ENCODE data around the gene TCL1B. TPM values are rescaled to one million over a fixed set of nuclear protein-coding genes. Genes with fewer than 3 reads are reported as not detected.
"Not testable (repeated sequence)": the region's sequence is repeated elsewhere in the genome, so short reads cannot be mapped to it uniquely, and the experiment has no call there.

The TCL1B gene
- not detected for total RNA-seq

- no peak for DNase-seq (ENCODE audit: low spot score)
Observed at GRCh38 chr14:95685978-95686922, at the start of gene TCL1B. Gene TCL1B (plus strand): TSS chr14:95686426. CDS start chr14:95686468, 42 bp downstream.

GRCh38 chr14:95644981-95645380, 41.2 kb upstream of the TCL1B start:
- no peak for DNase-seq (ENCODE audit: low spot score)

- no peak for DNase-seq (ENCODE audit: low spot score)
Observed at GRCh38 chr14:95645389-95645996, 40.7 kb upstream of the TCL1B start.

GRCh38 chr14:95647926-95648325, 38.3 kb upstream of the TCL1B start:
- no peak for DNase-seq (ENCODE audit: low spot score)

- no peak for DNase-seq (ENCODE audit: low spot score)
Observed at GRCh38 chr14:95649230-95649629, 37.0 kb upstream of the TCL1B start.

GRCh38 chr14:95651028-95651427, 35.2 kb upstream of the TCL1B start:
- no peak for DNase-seq (ENCODE audit: low spot score)

GRCh38 chr14:95651821-95652583, 34.2 kb upstream of the TCL1B start:
- no peak for DNase-seq (ENCODE audit: low spot score)

- no peak for DNase-seq (ENCODE audit: low spot score)
Observed at GRCh38 chr14:95652690-95653089, 33.5 kb upstream of the TCL1B start.

- DNase-seq (ENCODE audit: low spot score): no peak
Observed at GRCh38 chr14:95655461-95655860, 30.8 kb upstream of the TCL1B start.

- DNase-seq (ENCODE audit: low spot score): no peak
Observed at GRCh38 chr14:95656634-95657033, 29.6 kb upstream of the TCL1B start.

GRCh38 chr14:95657454-95657853, 28.8 kb upstream of the TCL1B start:
- no peak for DNase-seq (ENCODE audit: low spot score)

GRCh38 chr14:95659293-95659989, 26.8 kb upstream of the TCL1B start:
- DNase-seq (ENCODE audit: low spot score): no peak

GRCh38 chr14:95659990-95660385, 26.2 kb upstream of the TCL1B start:
- no peak for DNase-seq (ENCODE audit: low spot score)

GRCh38 chr14:95660651-95661515, 25.3 kb upstream of the TCL1B start:
- DNase-seq (ENCODE audit: low spot score): no peak

GRCh38 chr14:95662376-95663186, 23.6 kb upstream of the TCL1B start:
- no peak for DNase-seq (ENCODE audit: low spot score)

- DNase-seq (ENCODE audit: low spot score): no peak
Observed at GRCh38 chr14:95663226-95663797, 22.9 kb upstream of the TCL1B start.

- DNase-seq (ENCODE audit: low spot score): no peak
Observed at GRCh38 chr14:95664066-95664465, 22.2 kb upstream of the TCL1B start.

- DNase-seq (ENCODE audit: low spot score): no peak
Observed at GRCh38 chr14:95664546-95664945, 21.7 kb upstream of the TCL1B start.

GRCh38 chr14:95665530-95665929, 20.7 kb upstream of the TCL1B start:
- not testable (repeated sequence) for DNase-seq (ENCODE audit: low spot score)

- no peak for DNase-seq (ENCODE audit: low spot score)
Observed at GRCh38 chr14:95666450-95666849, 19.8 kb upstream of the TCL1B start.

Measured in ureter (tissue), 1 donor.